Right kidney (tissue), 1 donor: Measurements from ENCODE around the gene SEMA3F.

Experiments used
- DNase-seq: peaks from one replicate; pipeline ENCODE4 v3.0.0-alpha.2; 2016

The SEMA3F gene

GRCh38 chr3:50233176-50233575 lies 78.1 kb downstream of the SEMA3F start:
- DNase-seq = no peak

GRCh38 chr3:50235716-50236483 lies 80.8 kb downstream of the SEMA3F start, which contains the start of gene GNAI2:
TSS of gene GNAI2 (plus strand) at chr3:50236204. CDS start at chr3:50236336, 132 bp downstream.
- DNase-seq = peak; percentile 90

- peak; percentile 54 for DNase-seq
Observed at GRCh38 chr3:50236484-50237132, 81.5 kb downstream of the SEMA3F start.

- DNase-seq = peak; percentile 52
Observed at GRCh38 chr3:50237133-50237651, 82.1 kb downstream of the SEMA3F start.

- DNase-seq = peak; percentile 76
Observed at GRCh38 chr3:50237754-50238548, 82.8 kb downstream of the SEMA3F start.

GRCh38 chr3:50238549-50239026 lies 83.5 kb downstream of the SEMA3F start:
- no peak for DNase-seq
